Calu3 (cell line): ENCODE measurements around the gene URI1. TPM values are rescaled to one million over a fixed set of nuclear protein-coding genes. Genes with fewer than 3 reads are reported as not detected.

Experiments used
- BruUV-seq: library from RNA; stranded (reverse); fragments of 400-500 nt; replicated peaks from 2 replicates; lab custom pipeline; 2021; lab: Mats Ljungman, UMichigan
- CTCF ChIA-PET: fragments of 300-600 bp; sonication (Branson Sonifier 250); formaldehyde crosslinking; loops from one replicate; lab custom pipeline; 2022; ENCODE audit warnings: antibody characterized with exemption; lab: Charles Lee
- DNase-seq: peaks from one replicate; pipeline ENCODE4 v3.0.0; 2022
- H3K27ac Mint-ChIP-seq: one replicate; pipeline ENCODE4 v1.8.0; 2022; ENCODE audit warnings: mixed read lengths; ENCODE audit not compliant: unreplicated experiment
- H3K27me3 Mint-ChIP-seq: one replicate; pipeline ENCODE4 v1.8.0; 2022; ENCODE audit warnings: mixed read lengths; ENCODE audit not compliant: unreplicated experiment
- H3K36me3 Mint-ChIP-seq: one replicate; pipeline ENCODE4 v1.8.0; 2022; ENCODE audit warnings: mild to moderate bottlenecking, moderate library complexity, mixed read lengths; ENCODE audit not compliant: insufficient read depth, unreplicated experiment
- H3K4me1 Mint-ChIP-seq: one replicate; pipeline ENCODE4 v1.8.0; 2022; ENCODE audit warnings: mild to moderate bottlenecking, low read depth, mixed read lengths; ENCODE audit not compliant: unreplicated experiment
- H3K4me3 Mint-ChIP-seq: one replicate; pipeline ENCODE4 v1.8.0; 2022; ENCODE audit warnings: mild to moderate bottlenecking, low read depth, moderate library complexity, mixed read lengths; ENCODE audit not compliant: unreplicated experiment
- H3K9me3 Mint-ChIP-seq: one replicate; pipeline ENCODE4 v1.8.0; 2022; ENCODE audit warnings: low read depth, mixed read lengths; ENCODE audit not compliant: unreplicated experiment
- CTCF ChIP-seq: fragments of 200-600 bp; IDR thresholded peaks from one replicate; pipeline ENCODE4 v1.8.0; 2022; ENCODE audit warnings: antibody characterized with exemption; ENCODE audit not compliant: unreplicated experiment
- intact Hi-C: fragments of 100-400 bp; cut with micrococcal nuclease; formaldehyde crosslinking; loops from one replicate; pipeline ENCODE4 v1.10.0; 2022; ENCODE audit not compliant: unreplicated experiment
- total RNA-seq: library from RNA; stranded (reverse); gene quantifications from 2 replicates; pipeline ENCODE4 v1.2.3, GENCODE V29; 2022

The URI1 gene
- total RNA-seq, 1 experiment from 2014 or later: 50.6 TPM

GRCh38 chr19:30014770-30015169, 72.7 kb downstream of the URI1 start:
- no peaks in the 10 kb centered on the region for H3K4me1 Mint-ChIP-seq
- no TSS peak for BruUV-seq
- H3K4me3 Mint-ChIP-seq: no peak overlapping the region
- CTCF ChIA-PET: no interaction called here
- H3K27me3 Mint-ChIP-seq: no peaks in the 10 kb centered on the region
- H3K27ac Mint-ChIP-seq: no peak overlapping the region
- no peak for DNase-seq
- H3K36me3 Mint-ChIP-seq: peaks cover 16% of the 10 kb centered on the region
- no peak for TF ChIP-seq CTCF
- intact Hi-C loops: loop anchor here (5.0 kb wide), 1 partner anchor 42 kb away; no protein-coding TSS in a partner anchor
- H3K9me3 Mint-ChIP-seq: no peaks in the 10 kb centered on the region

- no peak for DNase-seq
- CTCF ChIA-PET: no interaction called here
- Mint-ChIP-seq H3K9me3 (no peaks in the 10 kb centered on the region), H3K4me3 (no peak overlapping the region), H3K4me1 (no peaks in the 10 kb centered on the region), H3K27me3 (no peaks in the 10 kb centered on the region), H3K36me3 (peaks cover 20% of the 10 kb centered on the region), H3K27ac (no peak overlapping the region)
- intact Hi-C loops: no loop called here
- BruUV-seq: no TSS peak
- TF ChIP-seq CTCF: no peak
Measured at GRCh38 chr19:30017172-30017571, 75.1 kb downstream of the URI1 start.

GRCh38 chr19:30020189-30020588, 78.2 kb downstream of the URI1 start:
- no peak overlapping the region for H3K27ac Mint-ChIP-seq
- BruUV-seq: no TSS peak
- intact Hi-C loops: no loop called here
- no peaks in the 10 kb centered on the region for H3K4me1 Mint-ChIP-seq
- no peaks in the 10 kb centered on the region for H3K27me3 Mint-ChIP-seq
- CTCF ChIA-PET: no interaction called here
- no peak overlapping the region for H3K4me3 Mint-ChIP-seq
- peaks cover 3% of the 10 kb centered on the region for H3K9me3 Mint-ChIP-seq
- no peak for TF ChIP-seq CTCF
- H3K36me3 Mint-ChIP-seq: peaks cover 13% of the 10 kb centered on the region
- no peak for DNase-seq

- H3K4me1 Mint-ChIP-seq: no peaks in the 10 kb centered on the region
- H3K9me3 Mint-ChIP-seq: peaks cover 3% of the 10 kb centered on the region
- no TSS peak for BruUV-seq
- peaks cover 13% of the 10 kb centered on the region for H3K36me3 Mint-ChIP-seq
- no peak overlapping the region for H3K27ac Mint-ChIP-seq
- H3K4me3 Mint-ChIP-seq: no peak overlapping the region
- CTCF ChIA-PET: no interaction called here
- intact Hi-C loops: no loop called here
- no peaks in the 10 kb centered on the region for H3K27me3 Mint-ChIP-seq
- no peak for DNase-seq
- TF ChIP-seq CTCF: no peak
Measured at GRCh38 chr19:30022659-30023058, 80.6 kb downstream of the URI1 start.
